ENCODE results near the gene ZNF511. TPM values are rescaled to one million over a fixed set of nuclear protein-coding genes. Genes with fewer than 3 reads are reported as not detected.

ZNF511 gene
- total and polyA plus RNA-seq, 7 experiments from 2014 or later, result 29.6 to 88.1 (median 38.8) TPM

- peaks cover 0 to 5% (median 0%) of the 10 kb centered on the region in 5 donors for H3K36me3 Mint-ChIP-seq
- intact Hi-C loops (cut with micrococcal nuclease), result loop anchor here in 1 of 2 donors (1.0 to 5.0 kb wide), 2 partner anchors 31 to 1119 kb away; no protein-coding TSS in a partner anchor
Observed at GRCh38 chr10:133276435-133277201, 32.1 kb upstream of the ZNF511 start, which contains the start of gene ADAM8. Gene ADAM8 (minus strand): TSS chr10:133276868. CDS start chr10:133276817, 51 bp downstream.

GRCh38 chr10:133277277-133277992, 31.3 kb upstream of the ZNF511 start:
- Mint-ChIP-seq H3K36me3 (peaks cover 0 to 8% (median 0%) of the 10 kb centered on the region in 5 donors), H3K4me3 (peak overlapping the region; percentile 45 to 92 (median 59)), H3K27me3 (no peaks in the 10 kb centered on the region), H3K4me1 (peaks cover 11 to 36% (median 21%) of the 10 kb centered on the region in 7 donors), H3K27ac (peak overlapping the region in 6 of 9 donors; percentile 62 to 87 (median 69)), H3K9me3 (no peaks in the 10 kb centered on the region)
- Histone ChIP-seq H3K9me3 (ENCODE audit: control insufficient read depth in 2 of 3, low read length in 3 of 3) (no peaks in the 10 kb centered on the region), H3K27me3 (ENCODE audit: control insufficient read depth in 2 of 2, insufficient read depth in 2 of 2, low read length in 2 of 2) (no peaks in the 10 kb centered on the region), H3K27ac (ENCODE audit: low read depth, low read length) (peak overlapping the region; percentile 80), H3K4me3 (ENCODE audit: low read length) (no peak overlapping the region), H3K4me1 (ENCODE audit: control insufficient read depth in 2 of 2, insufficient read depth in 2 of 2, low read length in 2 of 2) (peaks cover 22 to 34% of the 10 kb centered on the region in 2 donors), H3K36me3 (ENCODE audit: control insufficient read depth in 2 of 3, insufficient read depth in 3 of 3, low read length in 3 of 3) (peaks cover 0 to 42% (median 0%) of the 10 kb centered on the region in 3 experiments)
- ATAC-seq (no peak), DNase-seq (no peak)
- ChIA-PET POLR2A (interaction anchor here (1.1 to 1.4 kb wide), 3 partner anchors 14 to 26 kb away, joined by 3 to 4 read pairs (median 3); no protein-coding TSS in a partner anchor), CTCF (no interaction called here)
- intact Hi-C loops (cut with micrococcal nuclease), result loop anchor here in 1 of 2 donors (5.0 kb wide), 1 partner anchor 1120 kb away; no protein-coding TSS in a partner anchor

More at GRCh38 chr10:133276435-133277201, 32.1 kb upstream of the ZNF511 start, which contains the start of gene ADAM8:
- H3K4me3 Mint-ChIP-seq, result peak within 1 kb of the TSS; percentile 84 to 92 (median 88)
- H3K27me3 ChIP-seq (ENCODE audit: control insufficient read depth in 2 of 2, insufficient read depth in 2 of 2, low read length in 2 of 2), result no peaks in the 10 kb centered on the region
- peaks cover 11 to 36% (median 21%) of the 10 kb centered on the region in 7 donors for H3K4me1 Mint-ChIP-seq
- peaks cover 0 to 41% (median 0%) of the 10 kb centered on the region in 3 experiments for H3K36me3 ChIP-seq (ENCODE audit: control insufficient read depth in 2 of 3, insufficient read depth in 3 of 3, low read length in 3 of 3)
- H3K27ac ChIP-seq (ENCODE audit: low read depth, low read length), result peak within 1 kb of the TSS; percentile 80
- H3K27ac Mint-ChIP-seq, result peak within 1 kb of the TSS; percentile 83 to 96 (median 91)
- H3K4me1 ChIP-seq (ENCODE audit: control insufficient read depth in 2 of 2, insufficient read depth in 2 of 2, low read length in 2 of 2), result peaks cover 22 to 34% of the 10 kb centered on the region in 2 donors
- POLR2A ChIA-PET, result interaction anchor here (1.4 to 4.5 kb wide), 3 partner anchors 15 to 27 kb away, joined by 4 to 37 read pairs (median 8); no protein-coding TSS in a partner anchor
- ATAC-seq, result peak; percentile 43
- H3K9me3 Mint-ChIP-seq, result no peaks in the 10 kb centered on the region
- H3K9me3 ChIP-seq (ENCODE audit: control insufficient read depth in 2 of 3, low read length in 3 of 3), result no peaks in the 10 kb centered on the region
- DNase-seq, result peak in 8 of 9 donors; percentile 52 to 82 (median 58)
- CTCF ChIA-PET, result interaction anchor here (1.5 to 2.6 kb wide), 2 partner anchors 18 to 31 kb away, joined by 5 to 34 read pairs; no protein-coding TSS in a partner anchor
- H3K4me3 ChIP-seq (ENCODE audit: low read length), result peak within 1 kb of the TSS; percentile 80
- no peaks in the 10 kb centered on the region for H3K27me3 Mint-ChIP-seq

GRCh38 chr10:133277993-133278576, 30.6 kb upstream of the ZNF511 start:
- peaks cover 22 to 34% of the 10 kb centered on the region in 2 donors for H3K4me1 ChIP-seq (ENCODE audit: control insufficient read depth in 2 of 2, insufficient read depth in 2 of 2, low read length in 2 of 2)
- H3K4me1 Mint-ChIP-seq, result peaks cover 11 to 36% (median 21%) of the 10 kb centered on the region in 7 donors
- no peaks in the 10 kb centered on the region for H3K9me3 Mint-ChIP-seq
- H3K27me3 ChIP-seq (ENCODE audit: control insufficient read depth in 2 of 2, insufficient read depth in 2 of 2, low read length in 2 of 2), result no peaks in the 10 kb centered on the region
- peak overlapping the region; percentile 27 for H3K4me3 ChIP-seq (ENCODE audit: low read length)
- peaks cover 0 to 42% (median 3%) of the 10 kb centered on the region in 3 experiments for H3K36me3 ChIP-seq (ENCODE audit: control insufficient read depth in 2 of 3, insufficient read depth in 3 of 3, low read length in 3 of 3)
- no peaks in the 10 kb centered on the region for H3K9me3 ChIP-seq (ENCODE audit: control insufficient read depth in 2 of 3, low read length in 3 of 3)
- H3K4me3 Mint-ChIP-seq, result peak overlapping the region; percentile 50 to 84 (median 66)
- intact Hi-C loops (cut with micrococcal nuclease), result loop anchor here in 1 of 2 donors (5.0 kb wide), 1 partner anchor 1121 kb away; no protein-coding TSS in a partner anchor
- H3K27me3 Mint-ChIP-seq, result no peaks in the 10 kb centered on the region
- ATAC-seq (no peak), DNase-seq (no peak)
- H3K36me3 Mint-ChIP-seq, result peaks cover 0 to 9% (median 0%) of the 10 kb centered on the region in 5 donors
- CTCF ChIA-PET, result interaction anchor here (1.7 kb wide), 1 partner anchor 29 kb away, joined by 3 read pairs; no protein-coding TSS in a partner anchor
- peak overlapping the region; percentile 66 to 93 (median 86) for H3K27ac Mint-ChIP-seq
- peak overlapping the region; percentile 36 for H3K27ac ChIP-seq (ENCODE audit: low read depth, low read length)
- POLR2A ChIA-PET, result interaction anchor here (1.1 to 1.4 kb wide), 3 partner anchors 15 to 26 kb away, joined by 3 to 4 read pairs (median 3); no protein-coding TSS in a partner anchor

GRCh38 chr10:133278577-133279265, 30.0 kb upstream of the ZNF511 start:
- no peaks in the 10 kb centered on the region for H3K9me3 Mint-ChIP-seq
- ATAC-seq, result peak; percentile 69
- POLR2A ChIA-PET, result interaction anchor here (0.9 to 1.4 kb wide), 2 partner anchors 16 to 21 kb away, joined by 3 read pairs; no protein-coding TSS in a partner anchor

GRCh38 chr10:133279326-133280226, 29.1 kb upstream of the ZNF511 start:
- Mint-ChIP-seq H3K4me3 (peak overlapping the region in 1 of 10 donors; percentile 25), H3K36me3 (peaks cover 0 to 12% (median 7%) of the 10 kb centered on the region in 5 donors), H3K27me3 (no peaks in the 10 kb centered on the region), H3K4me1 (peaks cover 11 to 36% (median 18%) of the 10 kb centered on the region in 7 donors), H3K9me3 (no peaks in the 10 kb centered on the region), H3K27ac (peak overlapping the region in 6 of 9 donors; percentile 22 to 72 (median 54))
- ATAC-seq (no peak), DNase-seq (no peak)
- CTCF ChIA-PET, result interaction anchor here (0.6 to 1.7 kb wide), 2 partner anchors 27 to 52 kb away, joined by 3 to 6 read pairs; no protein-coding TSS in a partner anchor
- Histone ChIP-seq H3K4me3 (ENCODE audit: low read length) (no peak overlapping the region), H3K27ac (ENCODE audit: low read depth, low read length) (peak overlapping the region; percentile 31), H3K36me3 (ENCODE audit: control insufficient read depth in 2 of 3, insufficient read depth in 3 of 3, low read length in 3 of 3) (peaks cover 0 to 50% (median 11%) of the 10 kb centered on the region in 3 experiments), H3K9me3 (ENCODE audit: control insufficient read depth in 2 of 3, low read length in 3 of 3) (no peaks in the 10 kb centered on the region), H3K4me1 (ENCODE audit: control insufficient read depth in 2 of 2, insufficient read depth in 2 of 2, low read length in 2 of 2) (peaks cover 21 to 32% of the 10 kb centered on the region in 2 donors), H3K27me3 (ENCODE audit: control insufficient read depth in 2 of 2, insufficient read depth in 2 of 2, low read length in 2 of 2) (no peaks in the 10 kb centered on the region)
- POLR2A ChIA-PET, result interaction anchor here (0.9 kb wide), 2 partner anchors 17 to 22 kb away, joined by 3 read pairs; no protein-coding TSS in a partner anchor
- intact Hi-C loops (cut with micrococcal nuclease), result loop anchor here in 1 of 2 donors (5.0 kb wide), 1 partner anchor 1122 kb away; no protein-coding TSS in a partner anchor

More at GRCh38 chr10:133278577-133279265, 30.0 kb upstream of the ZNF511 start:
- Histone ChIP-seq H3K36me3 (ENCODE audit: control insufficient read depth in 2 of 3, insufficient read depth in 3 of 3, low read length in 3 of 3) (peaks cover 0 to 42% (median 9%) of the 10 kb centered on the region in 3 experiments), H3K4me3 (ENCODE audit: low read length) (peak overlapping the region; percentile 27), H3K27ac (ENCODE audit: low read depth, low read length) (peak overlapping the region; percentile 50), H3K27me3 (ENCODE audit: control insufficient read depth in 2 of 2, insufficient read depth in 2 of 2, low read length in 2 of 2) (no peaks in the 10 kb centered on the region), H3K4me1 (ENCODE audit: control insufficient read depth in 2 of 2, insufficient read depth in 2 of 2, low read length in 2 of 2) (peaks cover 22 to 34% of the 10 kb centered on the region in 2 donors), H3K9me3 (ENCODE audit: control insufficient read depth in 2 of 3, low read length in 3 of 3) (no peaks in the 10 kb centered on the region)
- Mint-ChIP-seq H3K4me3 (peak overlapping the region; percentile 50 to 84 (median 66)), H3K27ac (peak overlapping the region; percentile 66 to 93 (median 86)), H3K36me3 (peaks cover 0 to 9% (median 1%) of the 10 kb centered on the region in 5 donors), H3K4me1 (peaks cover 11 to 36% (median 21%) of the 10 kb centered on the region in 7 donors), H3K27me3 (no peaks in the 10 kb centered on the region)
- peak in 3 of 9 donors; percentile 17 to 60 (median 53) for DNase-seq
- CTCF ChIA-PET, result interaction anchor here (1.7 kb wide), 1 partner anchor 28 kb away, joined by 3 read pairs; no protein-coding TSS in a partner anchor
- intact Hi-C loops (cut with micrococcal nuclease), result loop anchor here in 1 of 2 donors (5.0 kb wide), 1 partner anchor 1121 kb away; no protein-coding TSS in a partner anchor
